Measurements from ENCODE around the gene RNU4-1. TPM values are rescaled to one million over a fixed set of nuclear protein-coding genes. Genes with fewer than 3 reads are reported as not detected.
A peak's percentile ranks its signal among the peaks of the same experiment; 100 is the strongest.
"Not testable (repeated sequence)": the region's sequence is repeated elsewhere in the genome, so short reads cannot be mapped to it uniquely, and the experiment has no call there.

RNU4-1 gene
- total RNA-seq, 4 donors from 2014 or later = under 0.01 TPM

GRCh38 chr12:120335447-120335846 is 42.4 kb upstream of the RNU4-1 start:
- H3K27me3 ChIP-seq, H3K4me1 ChIP-seq: not testable (repeated sequence)

GRCh38 chr12:120332523-120332922 is 39.5 kb upstream of the RNU4-1 start:
- Histone ChIP-seq H3K4me3 (no peak overlapping the region), H3K4me1 (peaks cover 0 to 7% (median 0%) of the 10 kb centered on the region in 4 donors), H3K36me3 (no peaks in the 10 kb centered on the region), H3K27ac (peak overlapping the region in 1 of 4 donors; percentile 22), H3K9me3 (peaks cover 0 to 14% (median 1%) of the 10 kb centered on the region in 4 donors), H3K27me3 (no peaks in the 10 kb centered on the region)
- no peak for TF ChIP-seq POLR2A (IDR thresholded peaks at IDR 0.05)
- TF ChIP-seq CTCF (IDR thresholded peaks at IDR 0.05) = no peak
- DNase-seq = no peak

More at GRCh38 chr12:120335447-120335846, 42.4 kb upstream of the RNU4-1 start:
- not testable (repeated sequence) for H3K36me3 ChIP-seq, H3K4me3 ChIP-seq, H3K27ac ChIP-seq
- peak; percentile 35 to 86 (median 68) for DNase-seq
- H3K9me3 ChIP-seq = peaks cover 0 to 21% (median 5%) of the 10 kb centered on the region in 4 donors
- peak in 4 of 6 experiments; percentile 55 to 72 (median 68) for TF ChIP-seq CTCF (IDR thresholded peaks at IDR 0.05)

GRCh38 chr12:120332041-120332440 is 39.0 kb upstream of the RNU4-1 start:
- H3K4me3 ChIP-seq = no peak overlapping the region
- H3K27ac ChIP-seq = peak overlapping the region in 1 of 4 donors; percentile 22
- TF ChIP-seq POLR2A (IDR thresholded peaks at IDR 0.05) (no peak), CTCF (IDR thresholded peaks at IDR 0.05) (no peak)
- DNase-seq = peak in 1 of 3 donors; percentile 61
- peaks cover 0 to 9% (median 0%) of the 10 kb centered on the region in 4 donors for H3K9me3 ChIP-seq
- no peaks in the 10 kb centered on the region for H3K27me3 ChIP-seq
- H3K4me1 ChIP-seq = peaks cover 0 to 7% (median 0%) of the 10 kb centered on the region in 4 donors
- no peaks in the 10 kb centered on the region for H3K36me3 ChIP-seq

- Histone ChIP-seq H3K27ac (no peak overlapping the region), H3K4me3 (no peak overlapping the region), H3K36me3 (no peaks in the 10 kb centered on the region), H3K27me3 (no peaks in the 10 kb centered on the region), H3K4me1 (peaks cover 0 to 7% (median 0%) of the 10 kb centered on the region in 4 donors), H3K9me3 (peaks cover 0 to 3% (median 0%) of the 10 kb centered on the region in 4 donors)
- TF ChIP-seq CTCF (IDR thresholded peaks at IDR 0.05) = no peak
- TF ChIP-seq POLR2A (IDR thresholded peaks at IDR 0.05) = no peak
- DNase-seq = no peak
These were observed 38.4 kb upstream of the RNU4-1 start for GRCh38 chr12:120331390-120331789.

GRCh38 chr12:120328228-120328627 is 35.2 kb upstream of the RNU4-1 start:
- no peaks in the 10 kb centered on the region for H3K36me3 ChIP-seq
- no peak for TF ChIP-seq POLR2A (IDR thresholded peaks at IDR 0.05)
- no peak for TF ChIP-seq CTCF (IDR thresholded peaks at IDR 0.05)
- no peaks in the 10 kb centered on the region for H3K27me3 ChIP-seq
- no peaks in the 10 kb centered on the region for H3K9me3 ChIP-seq
- peaks cover 0 to 7% (median 0%) of the 10 kb centered on the region in 4 donors for H3K4me1 ChIP-seq
- DNase-seq = no peak
- no peak overlapping the region for H3K4me3 ChIP-seq
- no peak overlapping the region for H3K27ac ChIP-seq

- TF ChIP-seq CTCF (IDR thresholded peaks at IDR 0.05) = no peak
- TF ChIP-seq POLR2A (IDR thresholded peaks at IDR 0.05) = no peak
- DNase-seq = no peak
- Histone ChIP-seq H3K27ac (no peak within 1 kb of the TSS), H3K27me3 (no peaks in the 10 kb centered on the region), H3K36me3 (no peaks in the 10 kb centered on the region), H3K9me3 (no peaks in the 10 kb centered on the region), H3K4me1 (peaks cover 0 to 7% (median 0%) of the 10 kb centered on the region in 4 donors), H3K4me3 (no peak within 1 kb of the TSS)
These were observed 34.6 kb upstream of the RNU4-1 start, which contains the start of gene PLA2G1B for GRCh38 chr12:120327593-120327992. PLA2G1B (minus strand) TSS chr12:120327779; CDS start chr12:120327753, 26 bp downstream.

Measured in Peyer's patch (tissue), 4 donors.